HEK293 (cell line): ENCODE results near the gene DYNLT1.

ENCODE experiments used
- SP2 ChIP-seq: fragments of 450-650 bp; formaldehyde crosslinking; IDR thresholded peaks from 2 replicates; pipeline ENCODE4 v1.5.1; 2016; ENCODE audit warnings: missing biosample characterization, missing genetic modification characterization
- YY1 ChIP-seq: fragments of 450-650 bp; formaldehyde crosslinking; IDR thresholded peaks from 2 replicates; pipeline ENCODE4 v1.5.1; 2018; ENCODE audit warnings: missing biosample characterization, missing genetic modification characterization
- ZNF23 ChIP-seq: fragments of 450-650 bp; formaldehyde crosslinking; IDR thresholded peaks from 2 replicates; pipeline ENCODE4 v1.5.1; 2016; ENCODE audit warnings: missing biosample characterization, missing genetic modification characterization, borderline replicate concordance
- ZNF394 ChIP-seq: fragments of 450-650 bp; formaldehyde crosslinking; IDR thresholded peaks from 2 replicates; pipeline ENCODE4 v1.5.1; 2016; ENCODE audit warnings: missing biosample characterization, missing genetic modification characterization, mild to moderate bottlenecking, moderate library complexity, borderline replicate concordance
- ZNF677 ChIP-seq: fragments of 450-650 bp; IDR thresholded peaks from 2 replicates; pipeline ENCODE4 v1.5.0; 2018; ENCODE audit warnings: missing biosample characterization, mild to moderate bottlenecking, missing genetic modification characterization, moderate library complexity
- ZNF76 ChIP-seq: fragments of 450-650 bp; formaldehyde crosslinking; IDR thresholded peaks from 2 replicates; pipeline ENCODE4; 2016; ENCODE audit warnings: low read depth, missing biosample characterization, missing genetic modification characterization, borderline replicate concordance
- ZNF777 ChIP-seq: fragments of 450-650 bp; formaldehyde crosslinking; IDR thresholded peaks from 2 replicates; pipeline ENCODE4 v1.5.1; 2017; ENCODE audit warnings: missing biosample characterization, missing genetic modification characterization, borderline replicate concordance
- TF ChIP-seq, protein P1 (sequence below): fragments of 450-650 bp; formaldehyde crosslinking; IDR thresholded peaks from 2 replicates; pipeline ENCODE4 v1.5.1; 2016; ENCODE audit warnings: missing biosample characterization, missing genetic modification characterization
- TF ChIP-seq, protein P2 (sequence below): fragments of 450-650 bp; formaldehyde crosslinking; IDR thresholded peaks from 2 replicates; pipeline ENCODE4 v1.5.1; 2016; ENCODE audit warnings: missing biosample characterization, missing genetic modification characterization
- TF ChIP-seq, protein P3 (sequence below): sonication (generic); formaldehyde crosslinking; IDR thresholded peaks from 2 replicates; pipeline ENCODE4 v1.8.1; 2022; ENCODE audit warnings: mild to moderate bottlenecking, moderate library complexity, missing genetic modification reagents
- TF ChIP-seq, protein P4 (sequence below): fragments of 450-650 bp; formaldehyde crosslinking; IDR thresholded peaks from 2 replicates; pipeline ENCODE4 v1.5.1; 2016; ENCODE audit warnings: missing biosample characterization, missing genetic modification characterization
- TF ChIP-seq, protein P5 (sequence below): fragments of 450-650 bp; formaldehyde crosslinking; IDR thresholded peaks from 2 replicates; pipeline ENCODE4 v1.5.1; 2016; ENCODE audit warnings: missing biosample characterization, missing genetic modification characterization

DNA sequence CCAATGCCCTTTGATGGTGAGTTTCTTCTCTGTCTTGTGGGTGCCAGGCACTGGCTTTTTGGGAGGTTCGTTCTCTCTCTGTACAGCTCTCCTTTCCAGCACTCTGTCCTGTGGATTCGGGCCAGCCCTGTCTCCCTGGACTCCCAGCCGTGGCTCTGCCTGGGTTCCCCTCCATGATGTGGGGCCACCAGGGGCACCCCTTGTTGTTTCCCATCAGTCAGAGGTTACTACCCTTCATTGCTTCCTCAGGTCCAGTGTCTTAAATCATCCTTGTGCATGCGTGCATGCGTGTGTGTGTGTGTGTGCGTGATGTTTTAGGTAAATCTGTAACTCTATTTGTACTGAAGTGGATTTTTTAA lies 40.5 kb downstream of the DYNLT1 start:
- TF ChIP-seq ZNF76 (tag by site-specific recombination) = no peak
- TF ChIP-seq, protein P1, sequence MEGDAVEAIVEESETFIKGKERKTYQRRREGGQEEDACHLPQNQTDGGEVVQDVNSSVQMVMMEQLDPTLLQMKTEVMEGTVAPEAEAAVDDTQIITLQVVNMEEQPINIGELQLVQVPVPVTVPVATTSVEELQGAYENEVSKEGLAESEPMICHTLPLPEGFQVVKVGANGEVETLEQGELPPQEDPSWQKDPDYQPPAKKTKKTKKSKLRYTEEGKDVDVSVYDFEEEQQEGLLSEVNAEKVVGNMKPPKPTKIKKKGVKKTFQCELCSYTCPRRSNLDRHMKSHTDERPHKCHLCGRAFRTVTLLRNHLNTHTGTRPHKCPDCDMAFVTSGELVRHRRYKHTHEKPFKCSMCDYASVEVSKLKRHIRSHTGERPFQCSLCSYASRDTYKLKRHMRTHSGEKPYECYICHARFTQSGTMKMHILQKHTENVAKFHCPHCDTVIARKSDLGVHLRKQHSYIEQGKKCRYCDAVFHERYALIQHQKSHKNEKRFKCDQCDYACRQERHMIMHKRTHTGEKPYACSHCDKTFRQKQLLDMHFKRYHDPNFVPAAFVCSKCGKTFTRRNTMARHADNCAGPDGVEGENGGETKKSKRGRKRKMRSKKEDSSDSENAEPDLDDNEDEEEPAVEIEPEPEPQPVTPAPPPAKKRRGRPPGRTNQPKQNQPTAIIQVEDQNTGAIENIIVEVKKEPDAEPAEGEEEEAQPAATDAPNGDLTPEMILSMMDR (tag by site-specific recombination) = no peak
- TF ChIP-seq SP2 (tag by site-specific recombination) = no peak
- TF ChIP-seq, protein P2, sequence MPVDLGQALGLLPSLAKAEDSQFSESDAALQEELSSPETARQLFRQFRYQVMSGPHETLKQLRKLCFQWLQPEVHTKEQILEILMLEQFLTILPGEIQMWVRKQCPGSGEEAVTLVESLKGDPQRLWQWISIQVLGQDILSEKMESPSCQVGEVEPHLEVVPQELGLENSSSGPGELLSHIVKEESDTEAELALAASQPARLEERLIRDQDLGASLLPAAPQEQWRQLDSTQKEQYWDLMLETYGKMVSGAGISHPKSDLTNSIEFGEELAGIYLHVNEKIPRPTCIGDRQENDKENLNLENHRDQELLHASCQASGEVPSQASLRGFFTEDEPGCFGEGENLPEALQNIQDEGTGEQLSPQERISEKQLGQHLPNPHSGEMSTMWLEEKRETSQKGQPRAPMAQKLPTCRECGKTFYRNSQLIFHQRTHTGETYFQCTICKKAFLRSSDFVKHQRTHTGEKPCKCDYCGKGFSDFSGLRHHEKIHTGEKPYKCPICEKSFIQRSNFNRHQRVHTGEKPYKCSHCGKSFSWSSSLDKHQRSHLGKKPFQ (tag by site-specific recombination) = no peak
- no peak for TF ChIP-seq ZNF394 (tag by site-specific recombination)
- TF ChIP-seq, protein P3, sequence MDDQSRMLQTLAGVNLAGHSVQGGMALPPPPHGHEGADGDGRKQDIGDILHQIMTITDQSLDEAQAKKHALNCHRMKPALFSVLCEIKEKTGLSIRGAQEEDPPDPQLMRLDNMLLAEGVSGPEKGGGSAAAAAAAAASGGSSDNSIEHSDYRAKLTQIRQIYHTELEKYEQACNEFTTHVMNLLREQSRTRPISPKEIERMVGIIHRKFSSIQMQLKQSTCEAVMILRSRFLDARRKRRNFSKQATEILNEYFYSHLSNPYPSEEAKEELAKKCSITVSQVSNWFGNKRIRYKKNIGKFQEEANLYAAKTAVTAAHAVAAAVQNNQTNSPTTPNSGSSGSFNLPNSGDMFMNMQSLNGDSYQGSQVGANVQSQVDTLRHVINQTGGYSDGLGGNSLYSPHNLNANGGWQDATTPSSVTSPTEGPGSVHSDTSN (CRISPR knock-in tag) = no peak
- no peak for TF ChIP-seq YY1 (tag by site-specific recombination)
- no peak for TF ChIP-seq ZNF677 (tag by site-specific recombination)
- no peak for TF ChIP-seq ZNF777 (tag by site-specific recombination)
- TF ChIP-seq, protein P4, sequence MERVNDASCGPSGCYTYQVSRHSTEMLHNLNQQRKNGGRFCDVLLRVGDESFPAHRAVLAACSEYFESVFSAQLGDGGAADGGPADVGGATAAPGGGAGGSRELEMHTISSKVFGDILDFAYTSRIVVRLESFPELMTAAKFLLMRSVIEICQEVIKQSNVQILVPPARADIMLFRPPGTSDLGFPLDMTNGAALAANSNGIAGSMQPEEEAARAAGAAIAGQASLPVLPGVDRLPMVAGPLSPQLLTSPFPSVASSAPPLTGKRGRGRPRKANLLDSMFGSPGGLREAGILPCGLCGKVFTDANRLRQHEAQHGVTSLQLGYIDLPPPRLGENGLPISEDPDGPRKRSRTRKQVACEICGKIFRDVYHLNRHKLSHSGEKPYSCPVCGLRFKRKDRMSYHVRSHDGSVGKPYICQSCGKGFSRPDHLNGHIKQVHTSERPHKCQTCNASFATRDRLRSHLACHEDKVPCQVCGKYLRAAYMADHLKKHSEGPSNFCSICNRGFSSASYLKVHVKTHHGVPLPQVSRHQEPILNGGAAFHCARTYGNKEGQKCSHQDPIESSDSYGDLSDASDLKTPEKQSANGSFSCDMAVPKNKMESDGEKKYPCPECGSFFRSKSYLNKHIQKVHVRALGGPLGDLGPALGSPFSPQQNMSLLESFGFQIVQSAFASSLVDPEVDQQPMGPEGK = no peak
- TF ChIP-seq ZNF23 (tag by site-specific recombination) = no peak
- TF ChIP-seq, protein P5, sequence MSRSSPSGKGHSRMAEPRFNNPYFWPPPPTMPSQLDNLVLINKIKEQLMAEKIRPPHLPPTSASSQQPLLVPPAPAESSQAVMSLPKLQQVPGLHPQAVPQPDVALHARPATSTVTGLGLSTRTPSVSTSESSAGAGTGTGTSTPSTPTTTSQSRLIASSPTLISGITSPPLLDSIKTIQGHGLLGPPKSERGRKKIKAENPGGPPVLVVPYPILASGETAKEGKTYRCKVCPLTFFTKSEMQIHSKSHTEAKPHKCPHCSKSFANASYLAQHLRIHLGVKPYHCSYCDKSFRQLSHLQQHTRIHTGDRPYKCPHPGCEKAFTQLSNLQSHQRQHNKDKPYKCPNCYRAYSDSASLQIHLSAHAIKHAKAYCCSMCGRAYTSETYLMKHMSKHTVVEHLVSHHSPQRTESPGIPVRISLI (tag by site-specific recombination) = no peak
